OCI-LY3 (cell line): ENCODE results near the gene SMIM41.

ENCODE experiments used
- CTCF ChIP-seq: fragments of 200-600, 300-600 bp; sonication (generic); IDR thresholded peaks from 2 replicates; pipeline ENCODE4 v1.5.1; 2014; ENCODE audit warnings: antibody characterized with exemption, low read length, low read depth
- EZH2phosphoT487 ChIP-seq: fragments of 200-600 bp; shearing (Covaris generic); IDR thresholded peaks from 2 replicates; pipeline ENCODE4 v1.6.1; 2018; ENCODE audit warnings: antibody characterized with exemption, mixed run types, low read depth

- TF ChIP-seq CTCF (no peak), EZH2phosphoT487 (no peak)
Observed at GRCh38 chr12:52142431-52142830, 62.9 kb downstream of the SMIM41 start.
